Measurements from ENCODE around the gene PLEKHA7. TPM values are rescaled to one million over a fixed set of nuclear protein-coding genes. Genes with fewer than 3 reads are reported as not detected.

Gene PLEKHA7
- total and polyA plus RNA-seq, 8 donors = 14.9 to 29.9 (median 20.0) TPM

- no peak overlapping the region for H3K27ac ChIP-seq
- intact Hi-C loops (cut with DNase I) = no loop called here
These were observed 228.6 kb downstream of the PLEKHA7 start for GRCh38 chr11:16785520-16786128.

GRCh38 chr11:16784666-16785065 is 229.5 kb downstream of the PLEKHA7 start:
- no peak for FAIRE-seq
- intact Hi-C loops (cut with DNase I) = no loop called here
- no peak for ATAC-seq
- WGBS, 2 donors = 90 to 98% methylated on average over 2 of the region's 2 CpGs
- no peaks in the 10 kb centered on the region for H3K27me3 ChIP-seq
- H3K4me1 ChIP-seq = peaks cover 0 to 5% (median 0%) of the 10 kb centered on the region in 3 donors
- TF ChIP-seq CTCF (IDR thresholded peaks at IDR 0.05) = no peak
- DNase-seq = no peak
- peaks cover 0 to 6% (median 0%) of the 10 kb centered on the region in 3 donors for H3K36me3 ChIP-seq
- no peak overlapping the region for H3K27ac ChIP-seq
- no peaks in the 10 kb centered on the region for H3K9me3 ChIP-seq
- H3K4me3 ChIP-seq = no peak overlapping the region

More at GRCh38 chr11:16785520-16786128, 228.6 kb downstream of the PLEKHA7 start:
- Histone ChIP-seq H3K4me1 (peaks cover 0 to 5% (median 0%) of the 10 kb centered on the region in 3 donors), H3K4me3 (no peak overlapping the region), H3K27me3 (no peaks in the 10 kb centered on the region), H3K9me3 (no peaks in the 10 kb centered on the region), H3K36me3 (peaks cover 0 to 7% (median 2%) of the 10 kb centered on the region in 3 donors)
- ATAC-seq (peak; percentile 60 to 84 (median 81)), FAIRE-seq (no peak), DNase-seq (peak in 4 of 6 donors; percentile 37 to 76 (median 60))
- WGBS, 2 donors = 57 to 59% methylated on average over 7 of the region's 7 CpGs
- TF ChIP-seq CTCF (IDR thresholded peaks at IDR 0.05) = peak; percentile 75 to 87 (median 80)

- DNase-seq (no peak), ATAC-seq (no peak), FAIRE-seq (no peak)
- WGBS, 2 donors = 81 to 90% methylated on average over 2 of the region's 2 CpGs
- Histone ChIP-seq H3K27ac (no peak overlapping the region), H3K27me3 (no peaks in the 10 kb centered on the region), H3K36me3 (peaks cover 0 to 6% (median 0%) of the 10 kb centered on the region in 3 donors), H3K4me1 (peaks cover 0 to 5% (median 0%) of the 10 kb centered on the region in 3 donors), H3K4me3 (no peak overlapping the region), H3K9me3 (no peaks in the 10 kb centered on the region)
- no peak for TF ChIP-seq CTCF (IDR thresholded peaks at IDR 0.05)
- intact Hi-C loops (cut with DNase I) = no loop called here
These were observed 230.1 kb downstream of the PLEKHA7 start for GRCh38 chr11:16784097-16784496.

GRCh38 chr11:16783321-16783801 is 230.9 kb downstream of the PLEKHA7 start:
- DNase-seq (no peak), FAIRE-seq (no peak), ATAC-seq (no peak)
- Histone ChIP-seq H3K4me3 (no peak overlapping the region), H3K27me3 (no peaks in the 10 kb centered on the region), H3K27ac (no peak overlapping the region), H3K36me3 (peaks cover 0 to 6% (median 0%) of the 10 kb centered on the region in 3 donors), H3K9me3 (no peaks in the 10 kb centered on the region), H3K4me1 (peaks cover 0 to 5% (median 0%) of the 10 kb centered on the region in 3 donors)
- 91 to 97% methylated on average over 22 of the region's 22 CpGs for WGBS, 2 donors
- no peak for TF ChIP-seq CTCF (IDR thresholded peaks at IDR 0.05)
- intact Hi-C loops (cut with DNase I) = no loop called here
